Fibroblast of lung (primary cell): ENCODE measurements around the gene UGP2.

Experiments used
- CTCF ChIP-seq, 2 donors: IDR thresholded peaks in 1 of 2; conservative IDR thresholded peaks in 1 of 2; 1 replicate in 1 of 2; 2 replicates in 1 of 2; pipeline ENCODE4 v1.5.1; 2011 to 2012; ENCODE audit warnings: low read length in 2 of 2, control low read depth in 1 of 2, inconsistent platforms in 1 of 2, low read depth in 1 of 2, mild to moderate bottlenecking in 1 of 2
- EZH2 ChIP-seq: IDR thresholded peaks from 2 replicates; pipeline ENCODE4 v1.5.1; 2012; ENCODE audit warnings: low read length, control low read depth, mild to moderate bottlenecking; ENCODE audit errors: missing control alignments

DNA sequence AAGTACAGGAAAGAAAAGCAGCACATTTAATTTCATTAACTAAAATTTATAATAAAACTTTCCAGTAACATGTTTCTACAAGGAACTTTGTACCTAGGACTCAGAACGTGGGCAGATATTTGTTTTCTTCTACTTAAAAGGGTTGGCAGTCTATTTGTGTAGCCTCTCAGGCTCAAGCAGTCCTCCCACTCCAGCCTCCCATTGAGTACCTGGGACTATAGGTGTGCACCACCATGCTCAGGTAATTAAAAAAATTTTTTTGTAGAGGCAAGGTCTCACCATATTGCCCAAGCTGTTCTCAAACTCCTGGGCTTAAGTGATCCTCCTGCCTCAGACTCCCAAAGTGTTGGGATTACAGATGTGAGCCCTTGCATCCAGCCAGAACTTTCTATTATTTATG is 36.8 kb downstream of the UGP2 start:
- TF ChIP-seq CTCF (conservative IDR thresholded peaks at IDR 0.05 in 1 of 2, IDR thresholded peaks at IDR 0.05 in 1 of 2; ENCODE audit: low read depth in 1 of 2, low read length in 2 of 2) (no peak), EZH2 (no peak)
